ENCODE data around the gene RAB11FIP4. TPM values are rescaled to one million over a fixed set of nuclear protein-coding genes. Genes with fewer than 3 reads are reported as not detected.

Gene RAB11FIP4
- total and polyA plus RNA-seq, 12 donors: 1.6 to 13.9 (median 8.4) TPM

DNA sequence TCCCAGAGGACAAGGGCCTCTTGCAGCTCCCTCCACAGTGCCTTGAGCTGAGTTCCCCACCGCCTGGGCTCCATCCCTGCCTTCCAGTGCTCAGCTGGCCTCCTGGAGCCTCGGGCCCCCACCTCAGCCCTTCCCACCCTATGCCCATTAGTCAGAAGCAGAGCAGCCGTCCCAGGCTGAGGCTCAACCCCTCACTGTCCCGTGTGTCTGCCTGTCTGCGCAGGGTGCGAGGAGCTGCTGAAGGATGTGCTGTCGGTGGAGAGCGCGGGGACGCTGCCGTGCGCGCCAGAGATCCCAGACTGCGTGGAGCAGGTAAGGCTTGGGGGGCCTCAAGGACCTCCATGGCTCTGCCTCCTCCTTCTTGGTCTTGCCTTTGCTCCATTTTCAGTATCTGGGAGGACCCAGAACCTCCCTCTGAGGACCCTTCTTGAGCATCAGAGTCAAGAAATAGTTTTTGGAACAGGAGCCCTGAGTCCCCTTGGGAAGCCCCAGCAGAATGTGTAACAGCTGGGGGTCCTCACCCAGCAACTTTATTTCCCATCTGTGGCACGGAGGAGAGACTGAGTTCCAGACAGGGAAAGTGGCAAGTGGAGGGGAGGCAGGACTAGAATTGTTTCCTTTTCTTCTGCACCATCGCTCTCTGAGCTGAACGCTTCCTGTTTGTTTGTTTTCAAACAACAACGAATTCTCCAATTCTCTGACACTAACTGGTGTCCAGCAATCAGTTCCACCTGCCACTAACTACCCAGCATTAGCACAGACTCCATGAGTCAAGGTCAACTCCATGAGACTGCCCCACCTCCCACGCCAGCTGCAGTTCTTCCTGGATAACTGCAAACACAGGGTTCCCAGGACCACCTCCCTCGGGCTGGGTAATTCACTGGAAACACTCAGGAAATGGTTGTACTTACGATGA is 42.6 kb downstream of the RAB11FIP4 start:
- H3K27ac ChIP-seq: no peak overlapping the region
- 77 to 80% methylated on average over 21 of the region's 21 CpGs for WGBS, 2 donors
- no peaks in the 10 kb centered on the region for H3K9me3 ChIP-seq
- DNase-seq: no peak
- H3K4me1 ChIP-seq: peaks cover 0 to 6% (median 0%) of the 10 kb centered on the region in 9 donors
- TF ChIP-seq, protein P1, sequence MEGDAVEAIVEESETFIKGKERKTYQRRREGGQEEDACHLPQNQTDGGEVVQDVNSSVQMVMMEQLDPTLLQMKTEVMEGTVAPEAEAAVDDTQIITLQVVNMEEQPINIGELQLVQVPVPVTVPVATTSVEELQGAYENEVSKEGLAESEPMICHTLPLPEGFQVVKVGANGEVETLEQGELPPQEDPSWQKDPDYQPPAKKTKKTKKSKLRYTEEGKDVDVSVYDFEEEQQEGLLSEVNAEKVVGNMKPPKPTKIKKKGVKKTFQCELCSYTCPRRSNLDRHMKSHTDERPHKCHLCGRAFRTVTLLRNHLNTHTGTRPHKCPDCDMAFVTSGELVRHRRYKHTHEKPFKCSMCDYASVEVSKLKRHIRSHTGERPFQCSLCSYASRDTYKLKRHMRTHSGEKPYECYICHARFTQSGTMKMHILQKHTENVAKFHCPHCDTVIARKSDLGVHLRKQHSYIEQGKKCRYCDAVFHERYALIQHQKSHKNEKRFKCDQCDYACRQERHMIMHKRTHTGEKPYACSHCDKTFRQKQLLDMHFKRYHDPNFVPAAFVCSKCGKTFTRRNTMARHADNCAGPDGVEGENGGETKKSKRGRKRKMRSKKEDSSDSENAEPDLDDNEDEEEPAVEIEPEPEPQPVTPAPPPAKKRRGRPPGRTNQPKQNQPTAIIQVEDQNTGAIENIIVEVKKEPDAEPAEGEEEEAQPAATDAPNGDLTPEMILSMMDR (IDR thresholded peaks at IDR 0.05): no peak
- H3K4me3 ChIP-seq: no peak overlapping the region
- intact Hi-C loops (cut with DNase I): loop anchor here in 3 of 10 donors (2.0 to 10.0 kb wide), 3 partner anchors 89 to 411 kb away; no protein-coding TSS in a partner anchor
- ATAC-seq: no peak
- H3K36me3 ChIP-seq: no peaks in the 10 kb centered on the region
- peaks cover 0 to 38% (median 30%) of the 10 kb centered on the region in 7 donors for H3K27me3 ChIP-seq

GRCh38 chr17:31434727-31435050 is 43.2 kb downstream of the RAB11FIP4 start:
- H3K27me3 ChIP-seq: peaks cover 0 to 35% (median 23%) of the 10 kb centered on the region in 7 donors
- 81 to 84% methylated on average over 8 of the region's 8 CpGs for WGBS, 2 donors
- no peak for ATAC-seq
- TF ChIP-seq, protein P1 (IDR thresholded peaks at IDR 0.05): no peak
- H3K27ac ChIP-seq: no peak overlapping the region
- intact Hi-C loops (cut with DNase I): loop anchor here in 7 of 10 donors (2.0 to 10.0 kb wide), 6 partner anchors 88 to 423 kb away; partner anchors contain the start of gene COPRS (in 1 of the 7)
- H3K36me3 ChIP-seq: no peaks in the 10 kb centered on the region
- H3K4me1 ChIP-seq: peaks cover 0 to 6% (median 0%) of the 10 kb centered on the region in 9 donors
- no peak overlapping the region for H3K4me3 ChIP-seq
- no peaks in the 10 kb centered on the region for H3K9me3 ChIP-seq
- no peak for DNase-seq

DNA sequence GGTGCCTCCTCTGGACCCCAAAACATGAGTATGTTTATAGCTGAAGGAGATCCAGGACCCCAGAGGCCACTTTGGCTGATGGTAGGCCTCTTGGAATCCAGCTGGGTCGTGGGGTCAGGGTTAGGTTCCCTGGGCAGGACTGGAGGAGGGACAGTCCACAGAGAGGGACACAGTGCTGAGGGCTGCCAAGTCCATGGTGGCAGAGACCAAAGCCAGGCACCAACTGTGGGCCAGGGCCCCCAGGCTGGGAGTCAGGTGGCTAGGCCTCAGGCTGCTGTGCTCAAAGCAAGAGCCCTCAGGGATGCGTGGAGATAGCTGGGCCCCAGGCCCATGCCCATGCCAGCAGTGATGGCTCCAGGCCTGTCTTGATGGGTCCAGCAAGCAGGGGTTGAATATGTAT is 44.1 kb downstream of the RAB11FIP4 start:
- TF ChIP-seq, protein P1 (IDR thresholded peaks at IDR 0.05): no peak
- 64 to 78% methylated on average over 2 of the region's 2 CpGs for WGBS, 2 donors

DNA sequence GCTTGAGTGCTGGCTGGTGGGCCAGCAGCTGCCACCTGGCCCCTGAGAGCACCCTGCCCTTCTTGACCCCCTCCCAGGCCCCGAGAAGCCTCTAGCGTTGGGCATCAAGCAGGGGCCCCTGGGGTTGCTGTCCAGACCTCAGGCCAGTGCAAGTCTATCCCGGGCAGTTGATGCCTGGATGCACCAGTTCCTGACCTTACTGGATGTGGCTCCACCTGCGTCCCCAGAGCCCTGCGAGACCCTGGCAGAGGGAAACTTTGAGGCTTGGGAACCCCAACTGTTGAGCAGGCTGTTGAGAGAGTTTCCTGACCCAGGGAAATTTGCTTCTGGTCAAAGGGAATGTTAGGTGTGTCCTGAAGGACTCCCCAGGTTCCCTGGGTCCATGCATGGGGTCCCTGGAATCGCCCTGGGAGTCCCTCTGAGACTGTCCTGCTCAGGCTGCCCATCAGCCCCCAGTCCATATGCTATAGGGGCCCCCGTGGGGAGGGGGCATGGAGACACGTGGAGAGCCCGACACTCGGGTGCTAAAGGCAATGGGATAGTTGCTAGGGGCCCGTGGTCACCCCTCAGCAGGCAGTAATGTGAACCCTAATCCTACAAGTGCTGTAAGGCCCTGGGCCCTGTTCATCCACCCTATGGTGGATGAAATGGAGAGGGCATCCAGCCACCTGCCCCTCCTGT is 46.4 kb downstream of the RAB11FIP4 start:
- Histone ChIP-seq H3K9me3 (no peaks in the 10 kb centered on the region), H3K36me3 (no peaks in the 10 kb centered on the region), H3K4me1 (peaks cover 0 to 6% (median 0%) of the 10 kb centered on the region in 9 donors), H3K27ac (no peak overlapping the region), H3K4me3 (no peak overlapping the region), H3K27me3 (peaks cover 0 to 10% (median 4%) of the 10 kb centered on the region in 7 donors)
- ATAC-seq (peak in 4 of 8 donors; percentile 9 to 29 (median 23)), DNase-seq (no peak)
- TF ChIP-seq, protein P1 (IDR thresholded peaks at IDR 0.05): no peak
- WGBS, 2 donors: 61 to 64% methylated on average over 11 of the region's 11 CpGs
- intact Hi-C loops (cut with DNase I): loop anchor here (1.0 to 10.0 kb wide), 10 partner anchors 79 to 419 kb away; partner anchors contain the start of gene COPRS (in 1 of the 10)

More for the DNA sequence above, 44.1 kb downstream of the RAB11FIP4 start:
- Histone ChIP-seq H3K4me3 (no peak overlapping the region), H3K9me3 (no peaks in the 10 kb centered on the region), H3K4me1 (peaks cover 0 to 6% (median 0%) of the 10 kb centered on the region in 9 donors), H3K36me3 (no peaks in the 10 kb centered on the region), H3K27me3 (peaks cover 0 to 26% (median 17%) of the 10 kb centered on the region in 7 donors), H3K27ac (no peak overlapping the region)
- intact Hi-C loops (cut with DNase I): loop anchor here in 7 of 10 donors (2.0 to 10.0 kb wide), 6 partner anchors 87 to 422 kb away; partner anchors contain the start of gene COPRS (in 1 of the 7)
- DNase-seq (no peak), ATAC-seq (no peak)

Measured in heart right ventricle (tissue), 16 donors.